Nucleus accumbens (tissue), 56 donors: ENCODE data around the gene GPATCH1.
"Not testable (repeated sequence)": the region's sequence is repeated elsewhere in the genome, so short reads cannot be mapped to it uniquely, and the experiment has no call there.

Experiments used
- DNase-seq, 56 donors: peaks; one replicate each; lab custom pipeline; 2025; lab: John Stamatoyannopoulos, UW

The GPATCH1 gene

GRCh38 chr19:33080761-33081681 is at the start of gene GPATCH1:
GPATCH1 (plus strand) TSS chr19:33081181; CDS start chr19:33081194, 13 bp downstream.
- DNase-seq: peak in 55 of 56 donors; percentile 9 to 94 (median 84)

- no peak for DNase-seq
Measured at GRCh38 chr19:33032218-33032781, 48.7 kb upstream of the GPATCH1 start.

GRCh38 chr19:33035461-33035860 is 45.5 kb upstream of the GPATCH1 start:
- DNase-seq: no peak

- DNase-seq: not testable (repeated sequence)
Measured at GRCh38 chr19:33036370-33037167, 44.4 kb upstream of the GPATCH1 start.

- DNase-seq: not testable (repeated sequence)
Measured at GRCh38 chr19:33037168-33038025, 43.6 kb upstream of the GPATCH1 start.

GRCh38 chr19:33039108-33039599 is 41.8 kb upstream of the GPATCH1 start:
- no peak for DNase-seq

GRCh38 chr19:33039815-33040214 is 41.2 kb upstream of the GPATCH1 start:
- DNase-seq: no peak

GRCh38 chr19:33040994-33041827 is 39.8 kb upstream of the GPATCH1 start:
- DNase-seq: peak in 27 of 56 donors; percentile 1 to 50 (median 29)

- DNase-seq: not testable (repeated sequence)
Measured at GRCh38 chr19:33041828-33042160, 39.2 kb upstream of the GPATCH1 start.

- DNase-seq: no peak
Measured at GRCh38 chr19:33047422-33047821, 33.6 kb upstream of the GPATCH1 start.

- DNase-seq: no peak
Measured at GRCh38 chr19:33048806-33049676, 31.9 kb upstream of the GPATCH1 start.

- no peak for DNase-seq
Measured at GRCh38 chr19:33050110-33050509, 30.9 kb upstream of the GPATCH1 start.

GRCh38 chr19:33052352-33052972 is 28.5 kb upstream of the GPATCH1 start:
- no peak for DNase-seq

- no peak for DNase-seq
Measured at GRCh38 chr19:33054623-33055022, 26.4 kb upstream of the GPATCH1 start.

- DNase-seq: no peak
Measured at GRCh38 chr19:33055718-33056117, 25.3 kb upstream of the GPATCH1 start.

- no peak for DNase-seq
Measured at GRCh38 chr19:33060586-33060985, 20.4 kb upstream of the GPATCH1 start.

GRCh38 chr19:33062902-33063301 is 18.1 kb upstream of the GPATCH1 start:
- DNase-seq: no peak

- DNase-seq: peak in 4 of 56 donors; percentile 4 to 35 (median 18)
Measured at GRCh38 chr19:33063356-33063752, 17.6 kb upstream of the GPATCH1 start.
